ENCODE data around the gene MGP.

Gene MGP

GRCh38 chr12:14852880-14853279 is 32.8 kb downstream of the MGP start:
- Mint-ChIP-seq H3K27me3 (no peaks in the 10 kb centered on the region), H3K4me1 (no peaks in the 10 kb centered on the region), H3K27ac (no peak overlapping the region), H3K9me3 (peaks cover 0 to 16% of the 10 kb centered on the region in 2 donors), H3K4me3 (no peak overlapping the region)
- ATAC-seq = no peak
- DNase-seq = no peak

- Mint-ChIP-seq H3K9me3 (peaks cover 0 to 2% of the 10 kb centered on the region in 2 donors), H3K4me1 (peaks cover 11% of the 10 kb centered on the region), H3K4me3 (no peak overlapping the region), H3K27me3 (no peaks in the 10 kb centered on the region), H3K27ac (no peak overlapping the region)
- ATAC-seq (no peak), DNase-seq (no peak)
Observed at GRCh38 chr12:14850929-14851663, 34.6 kb downstream of the MGP start.

GRCh38 chr12:14849661-14850060 is 36.0 kb downstream of the MGP start:
- peaks cover 22% of the 10 kb centered on the region for H3K4me1 Mint-ChIP-seq
- H3K27ac Mint-ChIP-seq = no peak overlapping the region
- H3K9me3 Mint-ChIP-seq = no peaks in the 10 kb centered on the region
- no peak for DNase-seq
- H3K27me3 Mint-ChIP-seq = no peaks in the 10 kb centered on the region
- ATAC-seq = no peak
- no peak overlapping the region for H3K4me3 Mint-ChIP-seq

- no peak overlapping the region for H3K4me3 Mint-ChIP-seq
- ATAC-seq = no peak
- H3K9me3 Mint-ChIP-seq = no peaks in the 10 kb centered on the region
- H3K27ac Mint-ChIP-seq = no peak overlapping the region
- H3K27me3 Mint-ChIP-seq = no peaks in the 10 kb centered on the region
- peaks cover 22% of the 10 kb centered on the region for H3K4me1 Mint-ChIP-seq
- DNase-seq = no peak
Observed at GRCh38 chr12:14846876-14847580, 38.6 kb downstream of the MGP start.

- Mint-ChIP-seq H3K4me3 (no peak overlapping the region), H3K27ac (no peak overlapping the region), H3K27me3 (no peaks in the 10 kb centered on the region), H3K4me1 (peaks cover 22% of the 10 kb centered on the region), H3K9me3 (no peaks in the 10 kb centered on the region)
- DNase-seq (no peak), ATAC-seq (peak; percentile 46)
Observed at GRCh38 chr12:14846042-14846587, 39.5 kb downstream of the MGP start.

- peak; percentile 36 to 38 for DNase-seq
- H3K27me3 Mint-ChIP-seq = no peaks in the 10 kb centered on the region
- peak overlapping the region; percentile 59 to 60 for H3K4me3 Mint-ChIP-seq
- peaks cover 22% of the 10 kb centered on the region for H3K4me1 Mint-ChIP-seq
- H3K27ac Mint-ChIP-seq = peak overlapping the region; percentile 94
- no peaks in the 10 kb centered on the region for H3K9me3 Mint-ChIP-seq
- ATAC-seq = peak; percentile 55
Observed at GRCh38 chr12:14845350-14845750, 40.3 kb downstream of the MGP start.

GRCh38 chr12:14844401-14844800 is 41.3 kb downstream of the MGP start:
- peaks cover 1% of the 10 kb centered on the region for H3K27me3 Mint-ChIP-seq
- H3K9me3 Mint-ChIP-seq = no peaks in the 10 kb centered on the region
- DNase-seq (no peak), ATAC-seq (no peak)
- H3K4me1 Mint-ChIP-seq = peaks cover 22% of the 10 kb centered on the region
- no peak overlapping the region for H3K4me3 Mint-ChIP-seq
- no peak overlapping the region for H3K27ac Mint-ChIP-seq

- ATAC-seq = no peak
- DNase-seq = no peak
- Mint-ChIP-seq H3K9me3 (no peaks in the 10 kb centered on the region), H3K27ac (no peak within 1 kb of the TSS), H3K27me3 (peaks cover 8% of the 10 kb centered on the region), H3K4me3 (no peak within 1 kb of the TSS), H3K4me1 (peaks cover 22% of the 10 kb centered on the region)
Observed at GRCh38 chr12:14843425-14843887, 42.2 kb downstream of the MGP start, which contains the start of gene ART4. TSS of gene ART4 (minus strand) at chr12:14843526. CDS start at chr12:14843113, 413 bp downstream.

GRCh38 chr12:14842315-14842714 is 43.3 kb downstream of the MGP start:
- peaks cover 22% of the 10 kb centered on the region for H3K4me1 Mint-ChIP-seq
- no peak overlapping the region for H3K4me3 Mint-ChIP-seq
- no peak overlapping the region for H3K27ac Mint-ChIP-seq
- H3K9me3 Mint-ChIP-seq = no peaks in the 10 kb centered on the region
- DNase-seq (no peak), ATAC-seq (no peak)
- peaks cover 8% of the 10 kb centered on the region for H3K27me3 Mint-ChIP-seq

- Mint-ChIP-seq H3K4me1 (peaks cover 18% of the 10 kb centered on the region), H3K9me3 (no peaks in the 10 kb centered on the region), H3K27ac (no peak overlapping the region), H3K27me3 (peaks cover 8% of the 10 kb centered on the region), H3K4me3 (no peak overlapping the region)
- ATAC-seq = no peak
- DNase-seq = no peak
Observed at GRCh38 chr12:14841761-14842160, 43.9 kb downstream of the MGP start.

- Mint-ChIP-seq H3K4me3 (no peak overlapping the region), H3K9me3 (no peaks in the 10 kb centered on the region), H3K27ac (no peak overlapping the region), H3K4me1 (peaks cover 6% of the 10 kb centered on the region), H3K27me3 (peaks cover 8% of the 10 kb centered on the region)
- no peak for DNase-seq
- no peak for ATAC-seq
Observed at GRCh38 chr12:14840616-14841015, 45.0 kb downstream of the MGP start.

GRCh38 chr12:14839262-14839661 is 46.4 kb downstream of the MGP start:
- DNase-seq = no peak
- no peak for ATAC-seq
- H3K9me3 Mint-ChIP-seq = no peaks in the 10 kb centered on the region
- no peaks in the 10 kb centered on the region for H3K4me1 Mint-ChIP-seq
- no peak overlapping the region for H3K27ac Mint-ChIP-seq
- H3K27me3 Mint-ChIP-seq = peaks cover 17% of the 10 kb centered on the region
- no peak overlapping the region for H3K4me3 Mint-ChIP-seq

GRCh38 chr12:14836336-14837210 is 49.1 kb downstream of the MGP start:
- Mint-ChIP-seq H3K27me3 (peaks cover 25% of the 10 kb centered on the region), H3K27ac (no peak overlapping the region), H3K4me1 (no peaks in the 10 kb centered on the region), H3K4me3 (no peak overlapping the region), H3K9me3 (no peaks in the 10 kb centered on the region)
- ATAC-seq = no peak
- DNase-seq = no peak

GRCh38 chr12:14834509-14834908 is 51.1 kb downstream of the MGP start:
- Mint-ChIP-seq H3K27ac (no peak overlapping the region), H3K27me3 (peaks cover 25% of the 10 kb centered on the region), H3K4me1 (no peaks in the 10 kb centered on the region), H3K4me3 (no peak overlapping the region), H3K9me3 (no peaks in the 10 kb centered on the region)
- DNase-seq (no peak), ATAC-seq (no peak)

GRCh38 chr12:14833952-14834351 is 51.7 kb downstream of the MGP start:
- Mint-ChIP-seq H3K27me3 (peaks cover 19% of the 10 kb centered on the region), H3K27ac (no peak overlapping the region), H3K9me3 (no peaks in the 10 kb centered on the region), H3K4me1 (no peaks in the 10 kb centered on the region), H3K4me3 (no peak overlapping the region)
- no peak for ATAC-seq
- no peak for DNase-seq
